Activated T-cell treated with anti-CD3 and anti-CD28 coated beads, Interleukin-2, amount 50 U/mL, for 1 hour (primary cell): Measurements from ENCODE around the gene YWHAG.
"Not testable (repeated sequence)": the region's sequence is repeated elsewhere in the genome, so short reads cannot be mapped to it uniquely, and the experiment has no call there.

ENCODE experiments used
- DNase-seq: peaks from one replicate; pipeline ENCODE4 v3.0.0-alpha.2; 2020

Gene YWHAG

DNA sequence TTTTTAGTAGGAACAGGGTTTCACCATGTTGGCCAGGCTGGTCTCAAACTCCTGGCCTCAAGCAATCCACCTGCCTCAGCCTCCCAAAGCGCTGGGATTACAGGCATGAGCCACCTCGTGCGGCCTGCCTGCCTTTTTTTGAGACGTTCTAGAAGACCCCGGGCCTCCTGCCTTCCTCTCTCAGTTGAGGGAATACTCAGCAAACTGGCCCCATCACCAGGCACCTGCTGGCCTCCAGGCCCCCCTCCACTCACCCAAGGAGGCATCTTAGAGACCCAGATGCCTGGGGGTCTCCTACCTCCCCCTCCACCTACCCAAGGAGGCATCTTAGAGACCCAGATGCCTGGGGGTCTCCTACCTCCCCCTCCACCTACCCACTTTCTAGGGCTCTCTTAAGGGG, 65.9 kb downstream of the YWHAG start:
- DNase-seq: not testable (repeated sequence)

DNA sequence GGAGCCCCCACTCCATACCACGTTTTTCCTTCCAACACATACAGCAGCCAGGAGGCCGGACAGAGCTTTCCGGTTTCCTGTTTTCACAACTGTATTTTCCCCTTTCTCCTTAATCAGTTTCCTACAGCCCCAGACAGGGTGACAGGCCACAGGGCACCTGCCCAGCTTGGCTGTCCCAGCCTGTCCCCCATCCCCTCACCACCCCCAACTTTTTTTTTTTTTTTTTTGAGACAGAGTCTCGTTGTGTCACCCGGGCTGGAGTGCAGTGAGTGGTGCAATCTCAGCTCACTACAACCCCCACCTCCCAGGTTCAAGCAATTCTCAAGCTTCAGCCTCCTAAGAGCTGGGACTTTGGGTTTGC, 66.6 kb downstream of the YWHAG start:
- no peak for DNase-seq

DNA sequence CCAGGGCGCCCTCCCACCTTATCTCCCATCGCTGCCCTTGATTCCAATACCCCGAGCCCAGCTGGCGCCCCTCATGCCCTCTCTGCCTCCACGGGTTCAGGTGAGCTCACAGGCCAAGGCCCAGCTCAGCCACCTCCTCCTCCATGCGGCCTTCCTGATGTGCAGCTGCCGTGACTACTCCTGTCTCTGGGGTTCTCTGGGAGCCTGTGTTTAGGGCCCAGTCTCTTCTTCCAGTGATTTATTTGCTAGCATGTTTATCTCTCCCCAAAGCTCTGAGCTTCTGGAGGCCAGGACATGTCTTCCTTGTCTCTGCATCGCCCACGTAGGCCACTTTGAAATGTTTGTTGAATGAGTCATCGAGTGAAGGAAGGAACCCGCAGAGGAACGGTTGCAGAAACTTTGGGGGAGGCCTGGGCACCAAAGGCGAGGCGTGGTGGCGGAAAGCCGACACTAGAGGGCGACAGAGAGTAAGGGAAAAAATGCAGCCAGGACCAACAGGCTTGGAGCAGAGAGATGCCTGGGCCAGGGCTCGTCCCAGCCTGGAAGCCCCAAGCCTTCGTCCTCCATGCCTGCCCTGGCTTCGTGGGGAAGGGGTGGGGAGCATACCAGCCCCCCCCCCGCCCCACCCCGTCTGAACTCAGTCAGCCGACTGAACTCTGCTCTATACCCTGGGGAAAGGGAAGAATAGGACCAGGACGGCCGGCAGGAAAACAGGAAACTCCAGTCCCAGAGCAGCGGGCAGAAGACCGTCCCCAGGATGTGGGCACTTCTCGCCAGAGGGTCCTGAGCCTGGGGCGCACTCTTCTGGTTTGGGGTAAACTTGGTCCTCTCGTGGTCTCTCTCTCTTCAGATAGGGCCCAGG, 67.2 kb downstream of the YWHAG start:
- DNase-seq: peak; percentile 88

DNA sequence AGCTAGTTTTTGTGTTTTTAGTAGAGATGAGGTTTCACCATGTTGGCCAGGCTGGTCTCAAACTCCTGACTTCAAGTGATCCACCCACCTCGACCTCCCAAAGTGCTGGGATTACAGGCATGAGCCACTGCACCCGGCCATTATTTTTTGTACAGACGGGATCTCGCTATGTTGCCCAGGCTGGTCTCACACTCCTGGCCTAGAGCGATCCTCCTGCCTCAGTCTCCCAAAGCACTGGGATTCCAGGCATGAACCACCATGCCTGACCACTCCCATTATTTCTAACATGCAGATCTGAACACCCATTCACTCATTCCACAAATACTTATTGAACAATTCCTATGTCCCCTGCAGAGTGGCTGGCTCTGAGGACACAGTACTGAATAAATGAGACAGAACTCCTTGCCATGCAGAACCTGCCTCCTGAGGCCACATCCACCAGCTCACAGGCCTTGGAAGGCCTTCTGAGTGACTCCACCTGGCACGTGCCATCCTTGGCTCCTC, 67.9 kb downstream of the YWHAG start:
- not testable (repeated sequence) for DNase-seq

DNA sequence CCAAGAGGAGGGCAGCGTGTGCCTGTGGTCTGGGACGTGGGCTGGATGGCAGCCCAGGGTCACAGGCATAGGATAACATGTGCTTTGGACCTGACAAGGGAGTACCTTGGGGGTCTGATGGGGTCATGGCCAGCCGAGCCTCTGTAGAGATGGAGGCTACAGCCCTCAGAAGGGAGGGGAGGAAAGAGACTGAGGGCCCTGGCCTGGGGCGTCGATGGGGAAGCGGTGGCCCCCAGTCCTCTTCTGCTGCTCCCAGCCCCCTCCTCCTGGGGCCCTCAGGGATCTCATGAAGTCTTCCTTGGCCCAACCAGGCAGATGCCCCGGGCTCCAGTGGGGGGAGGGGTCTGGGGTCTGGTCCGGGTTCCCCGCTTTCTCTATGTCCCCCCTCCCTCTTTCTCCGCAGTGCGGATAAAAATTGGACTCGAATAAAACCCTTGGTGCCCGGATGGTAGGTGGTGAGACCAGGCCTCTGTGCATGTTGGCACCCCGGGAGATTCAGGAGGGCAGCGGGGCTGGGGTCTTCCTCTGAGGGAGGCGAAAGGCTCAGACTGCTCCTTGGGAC, 71.9 kb downstream of the YWHAG start:
- DNase-seq: no peak

DNA sequence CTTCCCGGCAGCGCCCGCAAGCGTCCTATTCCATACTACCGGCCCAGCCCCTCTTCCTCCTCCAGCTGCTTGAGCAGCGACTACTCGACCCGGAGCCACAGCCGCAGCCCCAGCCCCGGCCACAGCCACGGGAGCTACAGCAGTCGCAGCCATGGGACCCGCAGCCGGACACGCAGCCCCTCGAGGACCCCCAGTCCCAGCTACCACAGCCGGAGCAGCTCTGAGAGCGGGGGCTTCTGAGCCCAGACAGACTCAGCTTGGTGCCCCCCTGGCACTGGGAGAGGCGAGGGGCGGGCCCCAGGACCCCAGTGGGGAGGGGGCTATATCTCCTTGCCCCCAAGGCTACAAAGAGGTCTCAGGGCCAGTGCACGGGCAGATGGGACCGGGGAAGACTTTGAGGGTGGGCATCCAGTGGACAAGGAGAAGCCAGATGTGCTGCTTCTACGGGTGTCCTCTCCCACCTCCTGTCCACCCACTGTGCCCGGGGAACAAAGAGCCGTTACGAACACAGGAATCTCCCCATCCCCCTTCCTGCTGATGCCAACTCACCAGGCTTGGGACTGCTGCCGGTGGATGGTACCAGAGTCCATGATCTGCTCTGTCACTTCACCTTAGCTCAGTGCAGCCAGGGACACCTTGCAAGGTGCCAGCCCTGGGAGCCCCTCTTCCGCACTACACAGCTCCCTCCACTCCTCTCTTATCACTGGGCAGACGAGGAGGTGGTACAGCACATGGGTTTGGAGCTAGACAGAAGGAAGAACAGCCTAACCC, 73.0 kb downstream of the YWHAG start:
- no peak for DNase-seq

DNA sequence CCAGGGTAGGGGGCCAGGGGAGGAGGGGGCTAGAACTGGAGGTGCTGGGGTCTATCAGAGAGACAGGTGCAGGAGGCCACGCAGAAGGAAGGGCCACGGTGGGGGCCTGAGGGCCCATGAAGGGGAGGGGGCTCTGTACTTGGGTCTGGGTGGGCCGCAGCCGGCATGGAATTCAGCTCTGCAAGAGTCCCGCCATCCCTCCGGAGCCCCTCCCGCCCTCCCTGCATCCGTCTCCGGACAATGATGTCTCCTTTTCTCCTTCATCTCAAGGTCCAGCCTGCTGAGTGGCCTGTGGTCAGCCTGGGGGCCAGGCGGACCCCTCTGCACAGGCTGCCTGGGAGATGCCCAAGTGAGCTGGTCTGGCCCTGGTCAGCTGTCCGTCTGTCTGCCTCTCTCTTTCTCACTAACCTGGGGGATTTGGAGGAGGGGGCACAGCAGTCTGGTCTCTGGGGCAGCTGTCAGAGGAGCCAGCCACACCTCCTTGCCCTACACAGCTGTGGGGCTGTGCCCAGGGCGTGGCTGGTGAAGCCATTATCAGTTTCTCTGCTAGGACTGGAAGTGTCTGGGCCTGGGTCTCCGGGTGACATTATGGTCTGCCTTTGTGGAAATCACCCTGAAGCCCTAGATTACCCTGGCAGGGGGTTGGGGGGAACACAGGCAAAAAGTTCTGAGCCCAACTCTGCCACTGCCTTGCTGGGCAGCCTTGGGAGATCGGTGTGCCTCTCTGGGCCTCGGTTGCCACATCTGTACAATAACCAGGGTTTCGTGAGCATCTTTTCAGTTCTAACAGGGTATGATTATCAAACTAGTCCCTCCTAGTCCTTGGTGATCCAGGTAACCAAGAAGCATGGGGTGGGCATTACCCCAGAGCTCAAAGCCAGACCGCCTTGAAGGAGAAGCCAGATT, 75.3 kb downstream of the YWHAG start:
- no peak for DNase-seq

DNA sequence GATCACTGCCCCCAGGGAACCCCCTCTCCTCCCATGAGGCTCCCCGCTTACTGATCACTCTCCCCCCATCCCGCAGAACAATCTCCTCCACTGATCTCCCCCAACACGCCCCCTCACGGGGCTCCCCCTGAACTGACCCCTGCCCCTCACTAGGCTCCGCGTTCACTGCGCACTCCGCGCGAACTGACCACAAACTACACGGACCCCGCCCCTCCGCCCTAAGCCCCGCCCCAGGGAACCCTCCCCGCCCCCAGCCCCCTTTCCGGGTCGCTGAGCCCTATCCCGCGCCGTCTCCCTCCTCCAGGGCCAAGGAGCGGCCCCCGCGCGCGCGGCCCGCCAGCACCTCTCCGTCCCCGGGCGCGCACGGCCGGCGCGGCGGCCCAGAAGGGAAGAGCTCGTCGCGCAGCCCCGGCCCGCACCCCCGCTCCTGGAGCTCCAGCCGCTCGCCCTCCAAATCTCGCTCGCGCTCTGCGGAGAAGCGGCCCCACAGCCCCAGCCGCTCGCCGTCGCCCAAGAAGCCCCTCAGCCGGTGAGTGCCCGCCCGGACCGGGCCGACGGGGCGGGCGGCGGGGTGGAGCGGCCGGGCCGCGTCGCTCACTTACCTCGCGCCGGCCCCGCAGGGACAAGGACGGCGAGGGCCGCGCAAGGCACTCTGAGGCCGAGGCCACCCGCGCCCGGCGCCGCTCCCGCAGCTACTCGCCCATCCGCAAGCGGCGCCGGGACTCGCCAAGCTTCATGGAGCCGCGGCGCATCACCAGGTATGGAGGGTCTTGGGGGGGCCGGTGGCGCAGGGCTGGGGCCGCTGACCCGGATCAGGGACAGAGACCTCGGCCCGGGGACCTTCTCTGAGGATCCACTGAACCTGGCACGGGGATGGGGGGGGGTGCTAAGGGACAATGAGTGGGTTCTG, 76.2 kb downstream of the YWHAG start:
- DNase-seq: no peak

DNA sequence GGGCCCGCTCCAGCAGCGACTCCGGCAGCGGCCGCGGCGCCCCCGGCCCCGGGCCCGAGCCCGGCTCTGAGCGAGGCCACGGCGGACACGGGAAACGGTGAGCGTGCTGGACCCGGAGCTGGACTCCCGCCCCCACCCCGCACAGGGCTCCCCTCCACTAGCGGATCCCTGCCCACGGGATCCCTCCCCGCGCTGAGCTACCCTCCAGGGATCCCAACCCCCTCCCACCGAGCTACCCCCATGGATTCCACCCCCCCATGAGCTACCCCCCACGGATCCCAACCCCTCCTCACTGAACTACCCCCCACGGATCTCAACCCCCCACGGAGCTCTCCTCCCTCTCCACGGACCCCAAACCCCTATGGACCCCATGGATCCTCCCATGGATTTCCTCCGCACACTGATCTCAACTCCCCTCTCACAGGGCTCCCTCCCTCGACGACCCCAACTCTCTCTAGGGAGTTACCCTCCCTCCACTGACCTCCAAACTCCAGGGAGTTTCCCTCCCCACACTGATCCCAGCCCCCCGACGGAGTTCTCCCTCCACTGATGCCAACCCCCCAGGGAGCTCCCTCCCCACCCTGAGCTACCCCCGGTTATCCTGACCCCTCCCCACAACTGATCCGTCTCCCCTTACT, 77.0 kb downstream of the YWHAG start:
- no peak for DNase-seq

DNA sequence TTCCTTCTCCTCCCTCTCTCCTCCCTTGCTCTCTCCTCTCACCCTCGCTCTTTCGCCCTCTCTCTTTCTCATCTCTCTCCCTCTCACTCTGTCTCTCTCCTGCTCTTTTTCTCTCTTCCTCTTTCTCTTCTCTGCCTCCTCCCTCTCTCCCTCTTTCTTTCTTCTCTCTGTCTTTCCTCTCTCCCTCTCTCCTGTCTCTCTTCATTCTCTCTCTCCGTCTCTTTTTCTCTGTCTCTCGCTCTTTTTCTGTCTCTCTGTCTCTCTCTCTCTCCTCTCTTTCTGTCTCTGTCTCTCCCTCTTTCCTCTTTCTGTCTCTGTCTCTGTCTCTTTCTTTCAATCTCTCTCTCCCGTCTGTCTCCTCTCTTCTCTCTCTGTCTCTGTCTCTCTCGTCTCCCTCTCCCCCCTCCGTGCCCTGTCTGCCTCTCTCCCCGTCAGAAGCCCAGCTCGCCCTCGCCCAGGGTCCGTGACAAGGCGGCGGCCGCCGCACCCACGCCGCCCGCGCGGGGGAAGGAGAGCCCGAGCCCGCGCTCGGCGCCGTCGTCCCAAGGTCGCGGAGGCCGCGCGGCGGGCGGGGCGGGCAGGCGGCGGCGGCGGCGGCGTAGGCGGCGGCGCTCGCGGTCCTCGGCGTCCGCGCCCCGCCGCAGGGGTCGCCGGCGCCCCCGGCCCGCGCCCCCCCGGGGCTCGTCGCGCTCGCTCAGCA, 77.6 kb downstream of the YWHAG start:
- no peak for DNase-seq

DNA sequence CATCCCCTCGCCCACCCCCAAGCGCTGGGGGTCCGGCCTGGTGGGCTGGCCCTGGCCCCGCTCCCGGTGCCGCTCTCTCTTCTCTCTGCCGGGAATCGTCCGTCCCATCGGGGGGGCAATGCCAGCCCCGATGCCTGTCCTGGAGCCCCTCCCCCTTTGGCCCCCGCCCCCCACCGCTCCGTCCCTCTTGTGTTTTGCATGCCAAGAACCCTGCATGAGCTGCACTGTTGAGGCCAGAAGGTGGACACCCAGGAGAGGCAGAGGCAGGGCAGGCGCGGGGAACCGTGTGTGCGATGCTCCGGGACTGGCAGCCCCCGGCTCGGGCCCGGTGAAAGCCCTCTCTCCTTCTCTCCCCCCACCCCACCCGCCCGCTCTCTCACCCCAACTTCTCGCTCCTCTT, 78.4 kb downstream of the YWHAG start:
- DNase-seq: no peak

DNA sequence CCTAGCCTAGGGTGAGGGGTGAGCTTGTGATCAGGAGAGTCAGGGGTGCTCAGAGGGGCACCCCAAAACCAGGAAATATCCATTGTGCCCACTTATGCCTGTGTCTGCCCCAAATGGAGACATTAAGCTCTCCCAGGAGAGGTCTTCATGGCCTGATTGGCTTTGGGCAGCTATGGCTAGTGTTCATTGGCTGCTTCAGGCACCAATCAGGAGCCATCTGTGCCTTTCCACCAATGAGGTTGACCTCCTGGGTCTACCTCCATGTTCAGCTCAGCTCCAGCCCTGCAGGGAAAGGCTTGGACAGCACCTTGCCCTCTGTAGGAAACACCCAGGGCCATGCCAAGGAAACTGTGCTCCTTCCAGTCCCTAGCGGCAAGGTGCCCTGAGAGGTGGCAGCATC, 80.3 kb downstream of the YWHAG start:
- no peak for DNase-seq
